ENCODE data around the gene ALDH4A1. TPM values are rescaled to one million over a fixed set of nuclear protein-coding genes. Genes with fewer than 3 reads are reported as not detected.

The ALDH4A1 gene
- total RNA-seq, 1 experiment from 2014 or later, result 18.4 TPM

DNA sequence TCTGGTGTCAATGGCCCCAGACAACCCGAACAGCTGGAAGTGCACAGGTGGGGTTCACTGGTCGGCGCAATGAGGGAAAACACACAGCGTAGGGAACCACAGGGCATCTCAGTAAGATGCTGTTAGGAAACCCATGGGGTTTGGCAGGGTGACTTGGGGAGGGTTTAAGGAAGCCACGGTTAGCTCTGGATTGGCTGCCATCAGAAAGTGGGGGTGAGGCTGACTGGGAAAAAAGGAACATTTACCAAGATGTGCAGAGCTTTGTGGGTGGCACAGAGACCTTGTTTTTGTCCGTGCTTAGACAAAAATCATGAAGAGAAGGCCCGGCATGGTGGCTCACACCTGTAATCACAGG is 11.0 kb downstream of the ALDH4A1 start:
- Histone ChIP-seq H3K4me1 (ENCODE audit: insufficient read depth, low read length, poor library complexity, severe bottlenecking) (no peaks in the 10 kb centered on the region), H3K9me3 (ENCODE audit: low read depth, low read length, poor library complexity, severe bottlenecking) (no peaks in the 10 kb centered on the region), H3K27me3 (replicated peaks; ENCODE audit: insufficient read depth, low read depth, low read length, poor library complexity) (no peaks in the 10 kb centered on the region), H3K27ac (ENCODE audit: low read depth, low read length, poor library complexity, severe bottlenecking) (no peak overlapping the region), H3K36me3 (ENCODE audit: insufficient read depth, low read length, poor library complexity, severe bottlenecking) (no peaks in the 10 kb centered on the region), H3K4me3 (ENCODE audit: low read depth, low read length, poor library complexity, severe bottlenecking) (no peak overlapping the region)
- POLR2A ChIA-PET (ENCODE audit: low non-redundant PET), result no interaction called here
- BruUV-seq (replicated peaks), result no TSS peak
- intact Hi-C loops (cut with micrococcal nuclease; ENCODE audit: unreplicated experiment), result no loop called here
- no peak for TF ChIP-seq EZH2 (IDR thresholded peaks at IDR 0.05; ENCODE audit: borderline replicate concordance, low read depth, low read length, poor library complexity, severe bottlenecking)
- TF ChIP-seq, protein P1, sequence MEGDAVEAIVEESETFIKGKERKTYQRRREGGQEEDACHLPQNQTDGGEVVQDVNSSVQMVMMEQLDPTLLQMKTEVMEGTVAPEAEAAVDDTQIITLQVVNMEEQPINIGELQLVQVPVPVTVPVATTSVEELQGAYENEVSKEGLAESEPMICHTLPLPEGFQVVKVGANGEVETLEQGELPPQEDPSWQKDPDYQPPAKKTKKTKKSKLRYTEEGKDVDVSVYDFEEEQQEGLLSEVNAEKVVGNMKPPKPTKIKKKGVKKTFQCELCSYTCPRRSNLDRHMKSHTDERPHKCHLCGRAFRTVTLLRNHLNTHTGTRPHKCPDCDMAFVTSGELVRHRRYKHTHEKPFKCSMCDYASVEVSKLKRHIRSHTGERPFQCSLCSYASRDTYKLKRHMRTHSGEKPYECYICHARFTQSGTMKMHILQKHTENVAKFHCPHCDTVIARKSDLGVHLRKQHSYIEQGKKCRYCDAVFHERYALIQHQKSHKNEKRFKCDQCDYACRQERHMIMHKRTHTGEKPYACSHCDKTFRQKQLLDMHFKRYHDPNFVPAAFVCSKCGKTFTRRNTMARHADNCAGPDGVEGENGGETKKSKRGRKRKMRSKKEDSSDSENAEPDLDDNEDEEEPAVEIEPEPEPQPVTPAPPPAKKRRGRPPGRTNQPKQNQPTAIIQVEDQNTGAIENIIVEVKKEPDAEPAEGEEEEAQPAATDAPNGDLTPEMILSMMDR (conservative IDR thresholded peaks at IDR 0.05; ENCODE audit: low read depth, low read length), result no peak
- no peak for DNase-seq (ENCODE audit: low spot score)
- CTCF ChIA-PET, result no interaction called here

GRCh38 chr1:18890706-18891425 is 11.5 kb downstream of the ALDH4A1 start:
- BruUV-seq (replicated peaks), result no TSS peak
- no peaks in the 10 kb centered on the region for H3K9me3 ChIP-seq (ENCODE audit: low read depth, low read length, poor library complexity, severe bottlenecking)
- intact Hi-C loops (cut with micrococcal nuclease; ENCODE audit: unreplicated experiment), result no loop called here
- no peaks in the 10 kb centered on the region for H3K4me1 ChIP-seq (ENCODE audit: insufficient read depth, low read length, poor library complexity, severe bottlenecking)
- H3K36me3 ChIP-seq (ENCODE audit: insufficient read depth, low read length, poor library complexity, severe bottlenecking), result no peaks in the 10 kb centered on the region
- POLR2A ChIA-PET (ENCODE audit: low non-redundant PET), result no interaction called here
- no peak overlapping the region for H3K27ac ChIP-seq (ENCODE audit: low read depth, low read length, poor library complexity, severe bottlenecking)
- H3K4me3 ChIP-seq (ENCODE audit: low read depth, low read length, poor library complexity, severe bottlenecking), result no peak overlapping the region
- H3K27me3 ChIP-seq (replicated peaks; ENCODE audit: insufficient read depth, low read depth, low read length, poor library complexity), result no peaks in the 10 kb centered on the region
- TF ChIP-seq, protein P1 (conservative IDR thresholded peaks at IDR 0.05; ENCODE audit: low read depth, low read length), result no peak
- TF ChIP-seq EZH2 (IDR thresholded peaks at IDR 0.05; ENCODE audit: borderline replicate concordance, low read depth, low read length, poor library complexity, severe bottlenecking), result no peak
- CTCF ChIA-PET, result no interaction called here
- no peak for DNase-seq (ENCODE audit: low spot score)

DNA sequence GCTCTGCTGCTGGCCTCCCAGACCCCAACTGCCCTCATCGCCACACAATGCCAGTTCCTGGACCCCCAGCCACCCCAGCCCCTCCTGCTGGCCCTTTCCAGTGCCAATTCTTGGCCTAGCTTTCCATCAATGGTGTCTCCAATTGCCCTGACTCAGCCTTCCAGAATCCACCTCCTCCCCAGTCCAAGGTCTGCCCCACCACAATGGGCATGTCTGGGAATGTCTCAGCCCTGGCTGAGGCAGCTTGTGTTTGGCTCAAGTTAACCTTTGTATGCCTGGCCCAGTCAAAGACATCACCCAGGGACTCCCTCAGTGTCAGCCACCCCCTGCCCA is 16.4 kb downstream of the ALDH4A1 start:
- intact Hi-C loops (cut with micrococcal nuclease; ENCODE audit: unreplicated experiment), result no loop called here
- POLR2A ChIA-PET (ENCODE audit: low non-redundant PET), result no interaction called here

More for the DNA sequence above, 16.4 kb downstream of the ALDH4A1 start:
- Histone ChIP-seq H3K36me3 (ENCODE audit: insufficient read depth, low read length, poor library complexity, severe bottlenecking) (no peaks in the 10 kb centered on the region), H3K4me3 (ENCODE audit: low read depth, low read length, poor library complexity, severe bottlenecking) (no peak overlapping the region), H3K27ac (ENCODE audit: low read depth, low read length, poor library complexity, severe bottlenecking) (no peak overlapping the region), H3K4me1 (ENCODE audit: insufficient read depth, low read length, poor library complexity, severe bottlenecking) (no peaks in the 10 kb centered on the region), H3K27me3 (replicated peaks; ENCODE audit: insufficient read depth, low read depth, low read length, poor library complexity) (no peaks in the 10 kb centered on the region), H3K9me3 (ENCODE audit: low read depth, low read length, poor library complexity, severe bottlenecking) (no peaks in the 10 kb centered on the region)
- TF ChIP-seq, protein P1 (conservative IDR thresholded peaks at IDR 0.05; ENCODE audit: low read depth, low read length), result no peak
- TF ChIP-seq EZH2 (IDR thresholded peaks at IDR 0.05; ENCODE audit: borderline replicate concordance, low read depth, low read length, poor library complexity, severe bottlenecking), result no peak
- DNase-seq (ENCODE audit: low spot score), result no peak
- BruUV-seq (replicated peaks), result no TSS peak
- CTCF ChIA-PET, result no interaction called here
